ENCODE measurements around the gene RALB.
"Not testable (repeated sequence)": the region's sequence is repeated elsewhere in the genome, so short reads cannot be mapped to it uniquely, and the experiment has no call there.

Gene RALB

GRCh38 chr2:120244656-120245519 is 7.8 kb upstream of the RALB start:
- DNase-seq, result no peak

- DNase-seq, result no peak
Observed at GRCh38 chr2:120245520-120246332, 6.9 kb upstream of the RALB start.

GRCh38 chr2:120246546-120247300 is 5.9 kb upstream of the RALB start:
- no peak for DNase-seq

GRCh38 chr2:120247851-120248250 is 4.8 kb upstream of the RALB start:
- no peak for DNase-seq

GRCh38 chr2:120250640-120251039 is 2.0 kb upstream of the RALB start:
- DNase-seq, result no peak

- no peak for DNase-seq
Observed at GRCh38 chr2:120251078-120251477, 1.6 kb upstream of the RALB start.

- no peak for DNase-seq
Observed at GRCh38 chr2:120251880-120252224, 800 bp upstream of the RALB start.

GRCh38 chr2:120253021-120253882 is 600 bp downstream of the RALB start:
- peak; percentile 59 for DNase-seq

- no peak for DNase-seq
Observed at GRCh38 chr2:120254178-120254577, 1.5 kb downstream of the RALB start.

GRCh38 chr2:120255071-120255470 is 2.4 kb downstream of the RALB start:
- no peak for DNase-seq

- DNase-seq, result no peak
Observed at GRCh38 chr2:120255986-120256650, 3.5 kb downstream of the RALB start.

GRCh38 chr2:120256651-120257000 is 4.0 kb downstream of the RALB start:
- no peak for DNase-seq

GRCh38 chr2:120257522-120257921 is 4.9 kb downstream of the RALB start:
- no peak for DNase-seq

GRCh38 chr2:120258196-120258595 is 5.5 kb downstream of the RALB start:
- no peak for DNase-seq

GRCh38 chr2:120259939-120260338 is 7.3 kb downstream of the RALB start:
- not testable (repeated sequence) for DNase-seq

- no peak for DNase-seq
Observed at GRCh38 chr2:120260736-120261135, 8.1 kb downstream of the RALB start.

- DNase-seq, result no peak
Observed at GRCh38 chr2:120261387-120262006, 8.8 kb downstream of the RALB start.

GRCh38 chr2:120262150-120262549 is 9.5 kb downstream of the RALB start:
- DNase-seq, result no peak

- peak; percentile 42 for DNase-seq
Observed at GRCh38 chr2:120262761-120263428, 10.2 kb downstream of the RALB start.

GRCh38 chr2:120265006-120265405 is 12.4 kb downstream of the RALB start:
- no peak for DNase-seq

GRCh38 chr2:120267348-120267747 is 14.7 kb downstream of the RALB start:
- DNase-seq, result no peak

Data from amniotic stem cell (primary cell).